ENCODE measurements around the gene CXCL5. TPM values are rescaled to one million over a fixed set of nuclear protein-coding genes. Genes with fewer than 3 reads are reported as not detected.

Gene CXCL5
- total RNA-seq, 1 donor from 2014 or later = not detected

DNA sequence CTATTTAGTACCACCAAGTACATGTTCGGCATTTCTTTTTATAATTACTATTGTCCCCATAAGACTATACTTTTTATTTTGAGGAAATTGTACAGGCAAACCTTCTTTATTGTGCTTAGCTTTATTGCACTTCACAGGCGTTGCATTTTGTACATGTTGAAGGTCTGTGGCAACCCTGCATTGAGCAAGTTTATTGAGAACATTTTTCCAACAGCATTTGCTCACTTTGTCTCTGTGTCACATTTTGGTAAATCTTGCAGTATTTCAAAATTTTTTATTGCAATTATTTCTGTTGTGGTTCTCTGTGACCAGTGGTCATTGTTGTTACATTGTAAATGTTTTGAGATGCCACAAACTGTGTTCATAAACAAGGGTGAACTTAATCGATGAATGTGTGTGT lies 10.8 kb upstream of the CXCL5 start:
- no peaks in the 10 kb centered on the region for H3K4me1 ChIP-seq
- TF ChIP-seq, protein P1, sequence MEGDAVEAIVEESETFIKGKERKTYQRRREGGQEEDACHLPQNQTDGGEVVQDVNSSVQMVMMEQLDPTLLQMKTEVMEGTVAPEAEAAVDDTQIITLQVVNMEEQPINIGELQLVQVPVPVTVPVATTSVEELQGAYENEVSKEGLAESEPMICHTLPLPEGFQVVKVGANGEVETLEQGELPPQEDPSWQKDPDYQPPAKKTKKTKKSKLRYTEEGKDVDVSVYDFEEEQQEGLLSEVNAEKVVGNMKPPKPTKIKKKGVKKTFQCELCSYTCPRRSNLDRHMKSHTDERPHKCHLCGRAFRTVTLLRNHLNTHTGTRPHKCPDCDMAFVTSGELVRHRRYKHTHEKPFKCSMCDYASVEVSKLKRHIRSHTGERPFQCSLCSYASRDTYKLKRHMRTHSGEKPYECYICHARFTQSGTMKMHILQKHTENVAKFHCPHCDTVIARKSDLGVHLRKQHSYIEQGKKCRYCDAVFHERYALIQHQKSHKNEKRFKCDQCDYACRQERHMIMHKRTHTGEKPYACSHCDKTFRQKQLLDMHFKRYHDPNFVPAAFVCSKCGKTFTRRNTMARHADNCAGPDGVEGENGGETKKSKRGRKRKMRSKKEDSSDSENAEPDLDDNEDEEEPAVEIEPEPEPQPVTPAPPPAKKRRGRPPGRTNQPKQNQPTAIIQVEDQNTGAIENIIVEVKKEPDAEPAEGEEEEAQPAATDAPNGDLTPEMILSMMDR (IDR thresholded peaks at IDR 0.05) = no peak
- TF ChIP-seq POLR2A (IDR thresholded peaks at IDR 0.05) (no peak), POLR2AphosphoS5 (IDR thresholded peaks at IDR 0.05; ENCODE audit: insufficient read depth in 1 of 2, low read depth in 1 of 2) (no peak)
- intact Hi-C loops (cut with DNase I) = no loop called here
- no peak overlapping the region for H3K27ac ChIP-seq
- H3K4me3 ChIP-seq = no peak overlapping the region
- DNase-seq (ENCODE audit: extremely low spot score in 2 of 2) = no peak
- H3K27me3 ChIP-seq = peaks cover 4% of the 10 kb centered on the region
- no peaks in the 10 kb centered on the region for H3K36me3 ChIP-seq
- no peaks in the 10 kb centered on the region for H3K9me3 ChIP-seq

DNA sequence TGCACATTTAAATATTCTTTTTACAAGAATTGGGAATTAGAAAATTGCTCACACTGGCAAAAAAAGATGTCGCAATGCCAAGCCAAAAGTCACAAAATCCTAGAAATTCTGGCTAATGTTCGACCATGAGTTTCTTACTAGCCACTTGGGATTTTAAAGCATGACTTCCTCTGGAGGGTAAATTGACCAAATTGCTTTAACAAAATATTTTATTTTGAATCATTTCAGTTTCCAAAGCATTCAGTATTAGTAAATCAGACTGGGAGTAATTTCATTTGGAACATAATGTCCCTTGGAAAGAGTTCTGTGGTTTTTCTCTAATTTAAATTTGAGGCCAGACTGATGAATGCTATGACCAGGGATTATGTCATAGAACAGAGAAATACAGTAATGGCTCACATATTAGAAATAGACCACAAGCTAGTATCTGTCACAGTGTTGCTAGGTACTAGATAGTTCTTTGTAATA lies 7.6 kb upstream of the CXCL5 start:
- Histone ChIP-seq H3K27me3 (peaks cover 4% of the 10 kb centered on the region), H3K9me3 (no peaks in the 10 kb centered on the region), H3K4me3 (no peak overlapping the region), H3K27ac (no peak overlapping the region), H3K4me1 (no peaks in the 10 kb centered on the region), H3K36me3 (no peaks in the 10 kb centered on the region)
- no peak for DNase-seq (ENCODE audit: extremely low spot score in 2 of 2)
- TF ChIP-seq, protein P1 (IDR thresholded peaks at IDR 0.05) = no peak
- peak in 1 of 2 donors; percentile 21 for TF ChIP-seq POLR2AphosphoS5 (IDR thresholded peaks at IDR 0.05; ENCODE audit: insufficient read depth in 1 of 2, low read depth in 1 of 2)
- intact Hi-C loops (cut with DNase I) = no loop called here

DNA sequence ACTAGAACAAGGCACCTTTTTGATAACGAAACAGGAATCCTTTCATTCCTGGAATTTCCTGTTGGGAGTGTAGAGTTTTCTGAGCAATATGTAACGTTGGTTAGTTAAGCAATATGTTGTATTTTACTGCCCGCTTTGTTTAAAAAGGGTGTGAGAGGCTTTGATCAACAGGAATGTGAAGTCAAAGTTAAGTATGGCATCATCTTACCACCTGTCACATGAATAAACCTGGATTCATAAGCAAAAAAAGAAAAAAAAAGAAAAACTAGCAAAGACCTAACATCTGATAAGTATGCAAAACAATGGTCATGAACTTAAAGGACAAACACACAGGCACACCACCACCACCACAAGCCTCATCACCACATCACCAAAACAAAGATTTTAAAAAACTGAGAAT lies 7.1 kb upstream of the CXCL5 start:
- DNase-seq (ENCODE audit: extremely low spot score in 2 of 2) = no peak
- Histone ChIP-seq H3K36me3 (no peaks in the 10 kb centered on the region), H3K4me3 (no peak overlapping the region), H3K27ac (no peak overlapping the region), H3K9me3 (no peaks in the 10 kb centered on the region), H3K27me3 (peaks cover 4% of the 10 kb centered on the region), H3K4me1 (no peaks in the 10 kb centered on the region)
- intact Hi-C loops (cut with DNase I) = no loop called here
- no peak for TF ChIP-seq POLR2A (IDR thresholded peaks at IDR 0.05)

DNA sequence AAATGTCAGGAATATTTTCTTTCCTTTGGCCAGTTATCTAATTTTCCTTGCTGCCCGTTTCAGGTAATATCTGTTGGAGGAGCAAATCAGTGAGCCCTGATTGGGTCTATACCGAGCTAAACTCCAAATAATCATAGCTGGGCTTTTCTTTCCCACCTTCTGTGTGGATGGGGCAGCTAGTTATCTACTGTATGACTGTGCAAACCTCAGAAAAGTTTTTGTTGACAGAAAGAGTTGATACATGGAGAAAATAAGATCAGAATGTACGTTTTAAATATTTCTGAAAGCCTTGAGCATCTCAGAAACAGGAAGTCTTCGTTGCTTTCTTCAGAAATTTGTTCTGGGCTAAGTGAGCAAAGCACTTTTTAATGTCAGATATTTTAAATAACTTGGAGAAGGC lies 6.2 kb upstream of the CXCL5 start:
- TF ChIP-seq POLR2A (IDR thresholded peaks at IDR 0.05) (no peak), POLR2AphosphoS5 (IDR thresholded peaks at IDR 0.05; ENCODE audit: insufficient read depth in 1 of 2, low read depth in 1 of 2) (no peak)
- TF ChIP-seq, protein P1 (IDR thresholded peaks at IDR 0.05) = no peak
- H3K27me3 ChIP-seq = peaks cover 1% of the 10 kb centered on the region
- no peak for DNase-seq (ENCODE audit: extremely low spot score in 2 of 2)
- H3K4me1 ChIP-seq = no peaks in the 10 kb centered on the region
- no peaks in the 10 kb centered on the region for H3K9me3 ChIP-seq
- H3K4me3 ChIP-seq = no peak overlapping the region
- no peaks in the 10 kb centered on the region for H3K36me3 ChIP-seq
- no peak overlapping the region for H3K27ac ChIP-seq
- intact Hi-C loops (cut with DNase I) = no loop called here

DNA sequence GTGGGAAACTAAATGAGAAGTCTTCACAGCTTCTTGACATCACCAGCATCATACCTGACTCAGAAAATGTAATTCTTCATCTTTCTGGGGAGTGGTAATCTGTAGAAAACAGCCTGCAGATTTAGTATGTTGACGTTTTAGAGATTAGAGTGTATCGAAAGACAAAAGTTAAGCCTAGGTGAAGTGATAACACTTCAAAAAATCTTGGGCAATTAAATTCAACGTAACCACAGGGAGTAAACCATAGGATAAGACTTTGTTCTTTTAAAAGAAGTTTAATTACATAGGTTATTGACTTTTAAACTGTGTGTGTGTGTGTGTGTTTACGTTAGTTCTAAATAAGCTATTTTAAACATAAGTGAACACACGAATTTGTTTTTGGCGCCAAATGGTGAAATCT lies 1.8 kb upstream of the CXCL5 start:
- TF ChIP-seq, protein P1 (IDR thresholded peaks at IDR 0.05) = no peak
- no peak for TF ChIP-seq POLR2A (IDR thresholded peaks at IDR 0.05)
- no peak for DNase-seq (ENCODE audit: extremely low spot score in 2 of 2)
- H3K27me3 ChIP-seq = no peaks in the 10 kb centered on the region
- intact Hi-C loops (cut with DNase I) = no loop called here
- no peaks in the 10 kb centered on the region for H3K36me3 ChIP-seq
- H3K9me3 ChIP-seq = no peaks in the 10 kb centered on the region
- peaks cover 8% of the 10 kb centered on the region for H3K4me1 ChIP-seq
- H3K4me3 ChIP-seq = no peak overlapping the region
- no peak overlapping the region for H3K27ac ChIP-seq

DNA sequence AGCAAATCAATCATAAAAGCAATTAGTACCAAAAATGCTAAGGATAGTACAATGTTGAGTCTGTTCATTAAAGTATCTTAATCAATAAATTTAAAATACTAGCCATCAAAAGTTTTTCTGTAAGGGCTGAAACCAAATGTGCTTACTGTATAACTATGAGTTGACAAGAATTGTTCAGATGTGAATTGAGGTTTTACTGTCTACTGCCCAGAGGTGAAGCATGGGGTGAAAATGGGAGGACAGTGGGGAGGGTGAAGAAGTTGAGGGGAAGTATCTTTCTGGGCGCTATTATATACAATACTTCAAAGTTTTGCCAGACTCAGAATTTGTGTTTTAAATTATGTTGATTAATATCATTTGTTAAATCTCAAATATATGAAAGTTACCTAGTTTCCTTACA lies 6.4 kb downstream of the CXCL5 start:
- no peaks in the 10 kb centered on the region for H3K36me3 ChIP-seq
- no peak overlapping the region for H3K27ac ChIP-seq
- no peaks in the 10 kb centered on the region for H3K4me1 ChIP-seq
- no peak for DNase-seq (ENCODE audit: extremely low spot score in 2 of 2)
- no peaks in the 10 kb centered on the region for H3K9me3 ChIP-seq
- H3K27me3 ChIP-seq = no peaks in the 10 kb centered on the region
- intact Hi-C loops (cut with DNase I) = no loop called here
- TF ChIP-seq POLR2AphosphoS5 (IDR thresholded peaks at IDR 0.05; ENCODE audit: insufficient read depth in 1 of 2, low read depth in 1 of 2) (no peak), POLR2A (IDR thresholded peaks at IDR 0.05) (no peak)
- TF ChIP-seq, protein P1 (IDR thresholded peaks at IDR 0.05) = no peak
- no peak overlapping the region for H3K4me3 ChIP-seq
